HepG2 (cell line): ENCODE measurements around the gene ARMCX1.

Source experiments
- CTCF ChIP-seq: sonication (generic); formaldehyde crosslinking; IDR thresholded peaks from 2 replicates; pipeline ENCODE4 v1.5.0; 2020; ENCODE audit warnings: mild to moderate bottlenecking, missing genetic modification reagents, moderate library complexity
- FOSL1 ChIP-seq: sonication (generic); formaldehyde crosslinking; IDR thresholded peaks from 2 replicates; pipeline ENCODE4 v1.9.0; 2021; ENCODE audit warnings: missing genetic modification reagents, borderline replicate concordance
- POLR2G ChIP-seq: fragments of 200-400 bp; formaldehyde crosslinking; IDR thresholded peaks from 2 replicates; pipeline ENCODE4 v1.6.1; 2018; ENCODE audit warnings: mild to moderate bottlenecking, low read depth, low read length, moderate library complexity
- REST ChIP-seq, 2 experiments: IDR thresholded peaks; 2 replicates each; pipeline ENCODE4 v1.6.1; 2011 to 2012; ENCODE audit warnings: low read length in 2 of 2, borderline replicate concordance in 1 of 2, low read depth in 1 of 2, mild to moderate bottlenecking in 1 of 2, moderate library complexity in 1 of 2
- RXRA ChIP-seq: sonication (generic); formaldehyde crosslinking; IDR thresholded peaks from 2 replicates; pipeline ENCODE4 v1.5.1; 2020; ENCODE audit warnings: missing genetic modification reagents
- SAFB2 ChIP-seq: sonication (generic); formaldehyde crosslinking; IDR thresholded peaks from 2 replicates; pipeline ENCODE4 v1.5.1; 2020; ENCODE audit warnings: missing genetic modification reagents, low read depth, mild to moderate bottlenecking, borderline replicate concordance
- SP4 ChIP-seq: sonication (generic); formaldehyde crosslinking; IDR thresholded peaks from 2 replicates; pipeline ENCODE4 v1.8.1; 2023; ENCODE audit warnings: mild to moderate bottlenecking, missing genetic modification reagents
- YY1 ChIP-seq: IDR thresholded peaks from 2 replicates; pipeline ENCODE4 v1.6.1; 2011; ENCODE audit warnings: low read length, low read depth, moderate library complexity, mild to moderate bottlenecking; ENCODE audit not compliant: insufficient read depth, insufficient replicate concordance
- ZFP36 ChIP-seq: fragments of 150-350 bp; IDR thresholded peaks from 2 replicates; pipeline ENCODE4 v1.6.1; 2018; ENCODE audit warnings: borderline replicate concordance, low read length, low read depth; ENCODE audit not compliant: partially characterized antibody
- TF ChIP-seq, protein P1 (sequence below): sonication (generic); formaldehyde crosslinking; IDR thresholded peaks from 2 replicates; pipeline ENCODE4 v1.4.0; 2020; ENCODE audit warnings: missing genetic modification reagents
- TF ChIP-seq, protein P2 (sequence below): sonication (generic); formaldehyde crosslinking; IDR thresholded peaks from 2 replicates; pipeline ENCODE4 v1.4.0; 2020; ENCODE audit warnings: missing genetic modification reagents

- TF ChIP-seq YY1 (no peak), RXRA (CRISPR knock-in tag) (no peak), CTCF (no peak), REST (IDR thresholded peaks at IDR 0.05; ENCODE audit: borderline replicate concordance in 1 of 2, low read depth in 1 of 2, low read length in 2 of 2) (no peak), POLR2G (no peak), ZFP36 (no peak), FOSL1 (CRISPR knock-in tag) (no peak), SP4 (CRISPR knock-in tag) (no peak), SAFB2 (CRISPR knock-in tag) (no peak)
- TF ChIP-seq, protein P1, sequence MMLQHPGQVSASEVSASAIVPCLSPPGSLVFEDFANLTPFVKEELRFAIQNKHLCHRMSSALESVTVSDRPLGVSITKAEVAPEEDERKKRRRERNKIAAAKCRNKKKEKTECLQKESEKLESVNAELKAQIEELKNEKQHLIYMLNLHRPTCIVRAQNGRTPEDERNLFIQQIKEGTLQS (CRISPR knock-in tag), result no peak
- TF ChIP-seq, protein P2, sequence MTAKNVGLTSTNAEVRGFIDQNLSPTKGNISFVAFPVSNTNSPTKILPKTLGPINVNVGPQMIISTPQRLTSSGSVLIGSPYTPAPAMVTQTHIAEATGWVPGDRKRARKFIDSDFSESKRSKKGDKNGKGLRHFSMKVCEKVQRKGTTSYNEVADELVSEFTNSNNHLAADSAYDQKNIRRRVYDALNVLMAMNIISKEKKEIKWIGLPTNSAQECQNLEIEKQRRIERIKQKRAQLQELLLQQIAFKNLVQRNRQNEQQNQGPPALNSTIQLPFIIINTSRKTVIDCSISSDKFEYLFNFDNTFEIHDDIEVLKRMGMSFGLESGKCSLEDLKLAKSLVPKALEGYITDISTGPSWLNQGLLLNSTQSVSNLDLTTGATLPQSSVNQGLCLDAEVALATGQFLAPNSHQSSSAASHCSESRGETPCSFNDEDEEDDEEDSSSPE (CRISPR knock-in tag), result no peak
These were observed 518 bp downstream of the ARMCX1 start for GRCh38 chrX:101550751-101551379.
